Liver (tissue), 3 donors: ENCODE results near the gene CREB5.

Experiments used
- FOXA1 ChIP-seq: IDR thresholded peaks from 2 replicates; pipeline ENCODE4 v1.6.1; 2016; ENCODE audit warnings: antibody characterized with exemption
- HNF4G ChIP-seq: IDR thresholded peaks from 2 replicates; pipeline ENCODE4 v1.6.1; 2016; ENCODE audit warnings: antibody characterized with exemption
- JUND ChIP-seq, 2 donors: IDR thresholded peaks; 2 replicates each; pipeline ENCODE4 v1.6.1; 2016; ENCODE audit warnings: antibody characterized with exemption in 2 of 2
- TAF1 ChIP-seq: conservative IDR thresholded peaks from 2 replicates; pipeline ENCODE4 v1.6.1; 2016; ENCODE audit warnings: antibody characterized with exemption, mild to moderate bottlenecking
- TF ChIP-seq, protein P1 (sequence below): fragments of 150-350 bp; IDR thresholded peaks from 2 replicates; pipeline ENCODE4 v1.5.1; 2017; ENCODE audit warnings: improper control_type of control experiment, low read depth, low read length; ENCODE audit not compliant: missing input control
- TF ChIP-seq, protein P2 (sequence below): IDR thresholded peaks from 2 replicates; pipeline ENCODE4 v1.6.1; 2016; ENCODE audit warnings: antibody characterized with exemption, mild to moderate bottlenecking
- donor health status: healthy.
- donor health status: healthy.

DNA sequence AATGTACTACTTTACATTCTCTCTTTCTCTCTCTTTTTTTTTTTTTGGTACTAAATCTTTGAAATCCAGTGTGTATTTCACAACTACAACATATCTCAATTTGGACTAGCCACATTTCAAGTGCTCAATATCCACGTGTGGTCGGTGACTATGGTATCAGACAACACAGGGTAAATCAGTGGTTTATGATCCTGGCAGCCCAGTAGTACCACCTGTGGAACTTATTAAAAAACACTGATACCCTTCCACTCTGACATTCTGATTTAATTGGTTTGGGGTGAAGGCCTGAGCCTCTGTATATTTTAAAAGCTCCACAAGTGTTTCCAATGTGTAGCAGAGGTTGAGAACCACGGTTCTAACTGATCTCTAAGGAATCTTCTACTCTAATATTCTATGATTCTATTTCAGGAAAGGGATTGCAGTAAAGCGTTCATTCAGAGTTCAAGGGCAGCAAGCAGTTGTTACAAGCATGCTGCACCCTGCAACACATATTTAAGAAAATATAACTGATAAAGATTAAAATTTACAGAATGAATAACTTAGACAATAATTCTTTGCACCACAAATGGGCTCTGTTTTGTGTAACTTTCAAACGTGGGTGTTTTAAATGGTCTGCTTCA is 5.1 kb downstream of the CREB5 start:
- TF ChIP-seq FOXA1 (no peak), JUND (IDR thresholded peaks at IDR 0.05) (no peak), TAF1 (no peak), HNF4G (no peak)
- TF ChIP-seq, protein P1, sequence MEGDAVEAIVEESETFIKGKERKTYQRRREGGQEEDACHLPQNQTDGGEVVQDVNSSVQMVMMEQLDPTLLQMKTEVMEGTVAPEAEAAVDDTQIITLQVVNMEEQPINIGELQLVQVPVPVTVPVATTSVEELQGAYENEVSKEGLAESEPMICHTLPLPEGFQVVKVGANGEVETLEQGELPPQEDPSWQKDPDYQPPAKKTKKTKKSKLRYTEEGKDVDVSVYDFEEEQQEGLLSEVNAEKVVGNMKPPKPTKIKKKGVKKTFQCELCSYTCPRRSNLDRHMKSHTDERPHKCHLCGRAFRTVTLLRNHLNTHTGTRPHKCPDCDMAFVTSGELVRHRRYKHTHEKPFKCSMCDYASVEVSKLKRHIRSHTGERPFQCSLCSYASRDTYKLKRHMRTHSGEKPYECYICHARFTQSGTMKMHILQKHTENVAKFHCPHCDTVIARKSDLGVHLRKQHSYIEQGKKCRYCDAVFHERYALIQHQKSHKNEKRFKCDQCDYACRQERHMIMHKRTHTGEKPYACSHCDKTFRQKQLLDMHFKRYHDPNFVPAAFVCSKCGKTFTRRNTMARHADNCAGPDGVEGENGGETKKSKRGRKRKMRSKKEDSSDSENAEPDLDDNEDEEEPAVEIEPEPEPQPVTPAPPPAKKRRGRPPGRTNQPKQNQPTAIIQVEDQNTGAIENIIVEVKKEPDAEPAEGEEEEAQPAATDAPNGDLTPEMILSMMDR, result no peak
- TF ChIP-seq, protein P2, sequence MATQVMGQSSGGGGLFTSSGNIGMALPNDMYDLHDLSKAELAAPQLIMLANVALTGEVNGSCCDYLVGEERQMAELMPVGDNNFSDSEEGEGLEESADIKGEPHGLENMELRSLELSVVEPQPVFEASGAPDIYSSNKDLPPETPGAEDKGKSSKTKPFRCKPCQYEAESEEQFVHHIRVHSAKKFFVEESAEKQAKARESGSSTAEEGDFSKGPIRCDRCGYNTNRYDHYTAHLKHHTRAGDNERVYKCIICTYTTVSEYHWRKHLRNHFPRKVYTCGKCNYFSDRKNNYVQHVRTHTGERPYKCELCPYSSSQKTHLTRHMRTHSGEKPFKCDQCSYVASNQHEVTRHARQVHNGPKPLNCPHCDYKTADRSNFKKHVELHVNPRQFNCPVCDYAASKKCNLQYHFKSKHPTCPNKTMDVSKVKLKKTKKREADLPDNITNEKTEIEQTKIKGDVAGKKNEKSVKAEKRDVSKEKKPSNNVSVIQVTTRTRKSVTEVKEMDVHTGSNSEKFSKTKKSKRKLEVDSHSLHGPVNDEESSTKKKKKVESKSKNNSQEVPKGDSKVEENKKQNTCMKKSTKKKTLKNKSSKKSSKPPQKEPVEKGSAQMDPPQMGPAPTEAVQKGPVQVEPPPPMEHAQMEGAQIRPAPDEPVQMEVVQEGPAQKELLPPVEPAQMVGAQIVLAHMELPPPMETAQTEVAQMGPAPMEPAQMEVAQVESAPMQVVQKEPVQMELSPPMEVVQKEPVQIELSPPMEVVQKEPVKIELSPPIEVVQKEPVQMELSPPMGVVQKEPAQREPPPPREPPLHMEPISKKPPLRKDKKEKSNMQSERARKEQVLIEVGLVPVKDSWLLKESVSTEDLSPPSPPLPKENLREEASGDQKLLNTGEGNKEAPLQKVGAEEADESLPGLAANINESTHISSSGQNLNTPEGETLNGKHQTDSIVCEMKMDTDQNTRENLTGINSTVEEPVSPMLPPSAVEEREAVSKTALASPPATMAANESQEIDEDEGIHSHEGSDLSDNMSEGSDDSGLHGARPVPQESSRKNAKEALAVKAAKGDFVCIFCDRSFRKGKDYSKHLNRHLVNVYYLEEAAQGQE, result no peak
